ENCODE results near the gene APOBEC3C.
A peak's percentile ranks its signal among the peaks of the same experiment; 100 is the strongest.
"Not testable (repeated sequence)": the region's sequence is repeated elsewhere in the genome, so short reads cannot be mapped to it uniquely, and the experiment has no call there.

APOBEC3C gene

GRCh38 chr22:39010946-39011345 is 3.1 kb upstream of the APOBEC3C start:
- H3K4me3 ChIP-seq (ENCODE audit: low read depth, low read length), result no peak overlapping the region
- H3K9me3 ChIP-seq (ENCODE audit: control insufficient read depth, insufficient read depth, low read length), result no peaks in the 10 kb centered on the region
- no peak overlapping the region for H3K27ac ChIP-seq (ENCODE audit: low read depth, low read length)
- peaks cover 23% of the 10 kb centered on the region for H3K4me1 ChIP-seq (ENCODE audit: control insufficient read depth, insufficient read depth, low read length)
- no peaks in the 10 kb centered on the region for H3K27me3 ChIP-seq (ENCODE audit: control insufficient read depth, insufficient read depth, low read length)
- no peaks in the 10 kb centered on the region for H3K36me3 ChIP-seq (ENCODE audit: control insufficient read depth, insufficient read depth, low read length)
- H3K9ac ChIP-seq (ENCODE audit: low read depth, low read length), result no peak overlapping the region

- Histone ChIP-seq H3K4me3 (ENCODE audit: low read depth, low read length) (no peak overlapping the region), H3K4me1 (ENCODE audit: control insufficient read depth, insufficient read depth, low read length) (peaks cover 28% of the 10 kb centered on the region), H3K27ac (ENCODE audit: low read depth, low read length) (no peak overlapping the region), H3K9me3 (ENCODE audit: control insufficient read depth, insufficient read depth, low read length) (no peaks in the 10 kb centered on the region), H3K9ac (ENCODE audit: low read depth, low read length) (no peak overlapping the region), H3K36me3 (ENCODE audit: control insufficient read depth, insufficient read depth, low read length) (no peaks in the 10 kb centered on the region), H3K27me3 (ENCODE audit: control insufficient read depth, insufficient read depth, low read length) (no peaks in the 10 kb centered on the region)
Measured at GRCh38 chr22:39012533-39013511, 1.2 kb upstream of the APOBEC3C start.

GRCh38 chr22:39013561-39013941 is 506 bp upstream of the APOBEC3C start:
- H3K27me3 ChIP-seq (ENCODE audit: control insufficient read depth, insufficient read depth, low read length); H3K9me3 ChIP-seq (ENCODE audit: control insufficient read depth, insufficient read depth, low read length); H3K4me3 ChIP-seq (ENCODE audit: low read depth, low read length); H3K9ac ChIP-seq (ENCODE audit: low read depth, low read length); H3K36me3 ChIP-seq (ENCODE audit: control insufficient read depth, insufficient read depth, low read length): not testable (repeated sequence)
- H3K4me1 ChIP-seq (ENCODE audit: control insufficient read depth, insufficient read depth, low read length), result peaks cover 35% of the 10 kb centered on the region
- peak overlapping the region; percentile 76 for H3K27ac ChIP-seq (ENCODE audit: low read depth, low read length)

- H3K27ac ChIP-seq (ENCODE audit: low read depth, low read length), result peak overlapping the region; percentile 76
- H3K9ac ChIP-seq (ENCODE audit: low read depth, low read length), result not testable (repeated sequence)
Measured at GRCh38 chr22:39014723-39015121, 665 bp downstream of the APOBEC3C start.

GRCh38 chr22:39016592-39016991 is 2.5 kb downstream of the APOBEC3C start:
- no peak overlapping the region for H3K9ac ChIP-seq (ENCODE audit: low read depth, low read length)

More at GRCh38 chr22:39014723-39015121, 665 bp downstream of the APOBEC3C start:
- peaks cover 41% of the 10 kb centered on the region for H3K4me1 ChIP-seq (ENCODE audit: control insufficient read depth, insufficient read depth, low read length)
- not testable (repeated sequence) for H3K27me3 ChIP-seq (ENCODE audit: control insufficient read depth, insufficient read depth, low read length); H3K36me3 ChIP-seq (ENCODE audit: control insufficient read depth, insufficient read depth, low read length); H3K9me3 ChIP-seq (ENCODE audit: control insufficient read depth, insufficient read depth, low read length)
- H3K4me3 ChIP-seq (ENCODE audit: low read depth, low read length), result peak overlapping the region; percentile 39; the same call in 1 of the 2 replicates

GRCh38 chr22:39017596-39018365 is 3.7 kb downstream of the APOBEC3C start:
- peaks cover 50% of the 10 kb centered on the region for H3K4me1 ChIP-seq (ENCODE audit: control insufficient read depth, insufficient read depth, low read length)
- no peaks in the 10 kb centered on the region for H3K36me3 ChIP-seq (ENCODE audit: control insufficient read depth, insufficient read depth, low read length)
- H3K27ac ChIP-seq (ENCODE audit: low read depth, low read length), result peak overlapping the region; percentile 66
- no peaks in the 10 kb centered on the region for H3K9me3 ChIP-seq (ENCODE audit: control insufficient read depth, insufficient read depth, low read length)
- peak overlapping the region; percentile 54 for H3K9ac ChIP-seq (ENCODE audit: low read depth, low read length)
- no peaks in the 10 kb centered on the region for H3K27me3 ChIP-seq (ENCODE audit: control insufficient read depth, insufficient read depth, low read length)
- H3K4me3 ChIP-seq (ENCODE audit: low read depth, low read length), result peak overlapping the region; percentile 60

More at GRCh38 chr22:39016592-39016991, 2.5 kb downstream of the APOBEC3C start:
- H3K9me3 ChIP-seq (ENCODE audit: control insufficient read depth, insufficient read depth, low read length), result no peaks in the 10 kb centered on the region
- no peak overlapping the region for H3K4me3 ChIP-seq (ENCODE audit: low read depth, low read length)
- no peaks in the 10 kb centered on the region for H3K27me3 ChIP-seq (ENCODE audit: control insufficient read depth, insufficient read depth, low read length)
- no peaks in the 10 kb centered on the region for H3K36me3 ChIP-seq (ENCODE audit: control insufficient read depth, insufficient read depth, low read length)
- no peak overlapping the region for H3K27ac ChIP-seq (ENCODE audit: low read depth, low read length)
- H3K4me1 ChIP-seq (ENCODE audit: control insufficient read depth, insufficient read depth, low read length), result peaks cover 43% of the 10 kb centered on the region

- not testable (repeated sequence) for H3K27me3 ChIP-seq (ENCODE audit: control insufficient read depth, insufficient read depth, low read length); H3K36me3 ChIP-seq (ENCODE audit: control insufficient read depth, insufficient read depth, low read length); H3K9ac ChIP-seq (ENCODE audit: low read depth, low read length); H3K9me3 ChIP-seq (ENCODE audit: control insufficient read depth, insufficient read depth, low read length)
- Histone ChIP-seq H3K27ac (ENCODE audit: low read depth, low read length) (peak overlapping the region; percentile 62), H3K4me1 (ENCODE audit: control insufficient read depth, insufficient read depth, low read length) (peaks cover 32% of the 10 kb centered on the region), H3K4me3 (ENCODE audit: low read depth, low read length) (peak overlapping the region; percentile 41; the same call in 1 of the 2 replicates)
Measured at GRCh38 chr22:39020021-39020651, 6.1 kb downstream of the APOBEC3C start.

- Histone ChIP-seq H3K4me3 (ENCODE audit: low read depth, low read length) (no peak overlapping the region), H3K9me3 (ENCODE audit: control insufficient read depth, insufficient read depth, low read length) (no peaks in the 10 kb centered on the region), H3K36me3 (ENCODE audit: control insufficient read depth, insufficient read depth, low read length) (peaks cover 9% of the 10 kb centered on the region), H3K27me3 (ENCODE audit: control insufficient read depth, insufficient read depth, low read length) (no peaks in the 10 kb centered on the region), H3K27ac (ENCODE audit: low read depth, low read length) (no peak overlapping the region), H3K9ac (ENCODE audit: low read depth, low read length) (no peak overlapping the region), H3K4me1 (ENCODE audit: control insufficient read depth, insufficient read depth, low read length) (peaks cover 27% of the 10 kb centered on the region)
Measured at GRCh38 chr22:39021552-39022250, 7.6 kb downstream of the APOBEC3C start.

GRCh38 chr22:39024519-39025308 is 10.7 kb downstream of the APOBEC3C start:
- H3K36me3 ChIP-seq (ENCODE audit: control insufficient read depth, insufficient read depth, low read length), result peaks cover 9% of the 10 kb centered on the region
- H3K4me1 ChIP-seq (ENCODE audit: control insufficient read depth, insufficient read depth, low read length), result 0 out of 2 replicates have a peak, but pooled peaks cover 12% of the 10 kb centered on the region
- no peak overlapping the region for H3K27ac ChIP-seq (ENCODE audit: low read depth, low read length)
- H3K9me3 ChIP-seq (ENCODE audit: control insufficient read depth, insufficient read depth, low read length), result no peaks in the 10 kb centered on the region
- no peaks in the 10 kb centered on the region for H3K27me3 ChIP-seq (ENCODE audit: control insufficient read depth, insufficient read depth, low read length)
- no peak overlapping the region for H3K4me3 ChIP-seq (ENCODE audit: low read depth, low read length)
- no peak overlapping the region for H3K9ac ChIP-seq (ENCODE audit: low read depth, low read length)

Measured in HUES48 (cell line).